ENCODE results near the gene ARHGAP15.
"Not testable (repeated sequence)": the region's sequence is repeated elsewhere in the genome, so short reads cannot be mapped to it uniquely, and the experiment has no call there.

Gene ARHGAP15

DNA sequence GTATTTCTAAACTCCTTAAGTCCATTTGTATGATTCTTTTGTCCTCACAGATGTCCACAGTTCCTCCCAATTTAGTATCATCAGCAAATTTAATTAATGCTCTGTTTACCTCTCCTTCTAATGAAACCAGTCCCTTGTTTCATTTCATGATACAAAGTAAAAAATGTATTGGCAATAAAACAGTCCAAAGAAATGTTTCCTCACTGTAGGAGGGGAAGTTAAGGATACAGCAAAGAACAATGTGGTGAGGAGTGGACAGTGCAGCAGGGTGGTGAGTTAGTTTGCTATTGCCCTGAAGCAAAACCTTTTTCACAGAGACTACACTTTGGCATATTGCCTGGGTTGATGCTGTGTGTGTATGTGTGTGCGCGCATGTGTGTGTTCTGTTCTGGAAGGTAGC is 401.5 kb downstream of the ARHGAP15 start:
- DNase-seq (ENCODE audit: low spot score): no peak

DNA sequence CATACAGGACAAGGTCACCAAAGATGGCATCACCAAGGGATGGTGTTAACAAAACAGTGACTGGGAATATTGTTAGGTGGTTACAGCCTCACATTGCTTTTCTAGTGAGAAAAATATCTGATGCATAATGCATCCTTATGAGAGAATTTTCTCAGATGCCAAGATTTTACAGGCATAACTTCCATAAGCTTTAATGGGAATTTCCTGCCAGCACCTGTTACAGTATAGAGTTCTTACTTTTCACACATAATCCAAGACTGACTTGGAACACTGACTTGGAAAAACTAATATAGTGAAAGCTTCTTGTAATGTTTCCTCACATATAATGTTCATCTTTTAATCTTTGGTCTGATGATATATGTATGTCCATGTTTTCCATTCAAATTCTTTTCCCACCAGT is 402.8 kb downstream of the ARHGAP15 start:
- no peak for DNase-seq (ENCODE audit: low spot score)

DNA sequence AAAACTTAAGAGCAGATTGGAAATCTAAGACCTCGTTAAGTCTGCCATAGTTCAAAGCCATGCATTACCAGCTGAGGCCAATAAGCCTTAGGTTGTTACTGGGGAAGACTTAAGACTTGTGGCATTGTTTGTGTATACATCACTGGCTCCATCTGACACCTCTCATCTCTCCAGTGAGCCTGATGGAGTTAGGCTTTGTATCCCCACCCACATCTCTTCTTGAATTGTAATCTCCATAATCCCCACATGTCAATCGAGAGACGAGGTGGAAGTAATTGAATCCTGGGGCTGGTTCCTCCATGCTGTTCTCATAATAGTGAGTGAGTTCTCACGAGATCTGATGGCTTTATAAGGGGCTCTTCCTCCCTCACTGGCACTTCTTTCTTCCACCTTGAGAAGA is 404.6 kb downstream of the ARHGAP15 start:
- DNase-seq (ENCODE audit: low spot score): no peak

DNA sequence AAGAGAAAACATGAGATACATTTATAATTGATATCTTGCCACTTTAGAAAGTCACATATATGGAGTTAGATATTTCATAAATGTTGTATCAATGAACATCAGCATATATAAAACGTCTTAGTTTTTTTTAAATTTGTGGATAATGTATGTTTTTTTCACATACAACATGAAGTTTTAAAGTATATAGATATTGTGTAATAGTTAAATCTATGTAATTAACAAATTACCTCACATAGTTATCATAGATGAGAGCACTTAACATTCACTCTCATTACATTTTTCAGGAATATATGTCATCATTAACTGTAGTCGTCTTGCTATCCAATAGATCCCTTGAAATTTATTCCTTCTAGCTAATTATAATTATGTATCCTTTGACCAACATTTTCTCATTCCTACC is 406.6 kb downstream of the ARHGAP15 start:
- no peak for DNase-seq (ENCODE audit: low spot score)

DNA sequence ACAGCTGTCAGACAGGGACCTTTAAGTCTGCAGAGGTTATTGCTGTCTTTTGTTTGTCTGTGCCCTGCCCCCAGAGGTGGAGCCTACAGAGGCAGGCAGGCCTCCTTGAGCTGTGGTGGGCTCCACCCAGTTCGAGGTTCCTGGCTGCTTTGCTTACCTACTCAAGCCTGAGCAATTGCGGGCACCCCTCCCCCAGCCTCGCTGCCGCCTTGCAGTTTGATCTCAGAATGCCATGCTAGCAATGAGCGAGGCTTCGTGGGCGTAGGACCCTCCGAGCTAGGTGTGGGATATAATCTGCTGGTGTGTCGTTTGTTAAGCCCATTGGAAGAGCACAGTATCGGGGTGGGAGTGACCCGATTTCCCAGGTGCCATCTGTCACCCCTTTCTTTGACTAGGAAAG is 412.7 kb downstream of the ARHGAP15 start:
- DNase-seq (ENCODE audit: low spot score): not testable (repeated sequence)

DNA sequence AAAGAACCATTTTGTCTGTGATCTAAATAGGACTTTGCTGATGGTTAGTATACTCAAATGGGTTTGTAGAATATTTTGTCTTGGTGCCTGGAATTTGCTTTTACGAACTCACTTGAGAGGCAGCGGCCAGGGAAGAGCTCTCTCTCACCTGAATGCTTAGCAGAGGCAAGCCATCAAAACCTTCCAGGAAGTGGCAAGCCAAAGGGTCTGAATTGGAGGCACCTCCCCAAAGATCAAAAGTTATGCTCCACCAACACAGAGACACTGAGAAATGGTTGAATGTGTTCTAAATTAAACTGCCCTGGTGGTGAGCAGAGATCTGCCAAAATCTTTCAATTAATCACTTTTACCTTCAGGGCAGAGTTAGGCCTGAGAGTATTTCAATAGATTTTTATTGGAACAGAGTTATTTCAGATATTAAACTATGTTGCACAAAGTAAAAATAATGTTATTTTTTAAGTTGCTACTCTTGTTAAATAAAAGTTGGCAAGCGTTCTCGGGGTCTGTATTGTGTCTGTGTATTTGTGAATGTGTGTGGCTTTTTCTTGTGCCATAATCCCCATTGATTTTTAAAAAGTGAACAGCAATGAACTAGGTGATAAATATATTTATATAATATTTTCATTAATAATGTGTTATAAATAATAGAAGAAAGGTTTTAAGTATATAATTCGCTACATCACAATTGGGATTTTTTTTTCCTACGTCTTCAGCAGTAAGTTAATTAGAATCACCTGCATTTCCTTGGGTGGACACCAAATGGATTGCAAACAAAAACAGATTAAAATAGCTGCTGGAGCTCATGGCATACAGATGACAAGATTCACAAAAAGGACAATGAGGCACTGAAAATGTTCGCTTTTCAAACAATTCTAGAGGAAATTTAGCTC is 416.1 kb downstream of the ARHGAP15 start:
- DNase-seq (ENCODE audit: low spot score): no peak

DNA sequence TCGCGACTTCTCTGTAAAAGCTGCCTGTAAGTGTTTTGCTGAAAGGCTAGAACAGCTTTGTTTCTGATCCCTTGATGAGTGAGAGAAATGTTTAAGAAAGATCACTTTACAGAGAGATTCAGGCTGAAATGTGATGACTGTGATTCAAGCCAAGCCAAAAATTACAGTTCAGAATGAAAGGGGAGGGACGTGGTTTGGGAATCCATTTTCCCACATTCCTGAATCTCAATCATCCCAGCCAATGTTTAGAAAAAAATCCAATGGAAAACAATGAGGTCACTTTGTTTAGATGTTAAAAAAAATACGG is 416.7 kb downstream of the ARHGAP15 start:
- DNase-seq (ENCODE audit: low spot score): no peak

DNA sequence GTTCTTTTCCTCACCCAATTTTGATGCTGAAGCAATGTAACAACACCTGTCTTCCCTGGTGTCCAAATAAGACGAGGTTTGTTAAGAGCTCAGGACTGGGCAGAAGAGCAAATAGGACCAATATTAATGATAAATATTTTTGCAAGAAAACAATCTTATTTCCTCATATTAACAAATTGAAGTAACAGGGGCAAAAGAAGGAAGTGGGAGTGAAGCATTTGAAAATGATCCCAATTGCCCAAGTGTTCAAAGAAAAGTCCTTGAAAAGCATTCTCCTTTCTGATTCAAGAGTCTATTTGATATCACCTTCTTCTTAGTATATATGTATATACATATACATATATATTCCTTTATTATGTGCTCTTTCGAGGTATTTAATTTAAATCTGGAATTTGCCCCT is 418.8 kb downstream of the ARHGAP15 start:
- DNase-seq (ENCODE audit: low spot score): no peak

DNA sequence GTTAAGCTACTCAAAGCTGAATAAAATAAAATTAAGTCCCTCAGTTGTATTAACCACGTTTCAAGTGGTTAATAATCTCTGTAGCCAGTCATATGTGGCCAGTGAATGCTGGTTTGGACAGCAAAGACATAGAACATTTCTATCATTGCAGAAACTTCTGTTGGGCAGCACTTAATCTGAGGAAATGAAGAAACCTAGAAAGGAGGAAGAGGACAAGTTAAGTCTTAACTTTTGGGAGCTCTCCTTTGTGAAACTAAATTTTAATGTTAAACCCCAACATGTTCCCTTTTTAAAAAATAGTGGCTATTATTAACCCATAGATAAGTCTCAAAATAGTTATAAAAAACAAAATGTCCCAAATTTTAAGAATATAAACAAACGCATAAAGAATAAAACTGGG is 421.3 kb downstream of the ARHGAP15 start:
- DNase-seq (ENCODE audit: low spot score): no peak

DNA sequence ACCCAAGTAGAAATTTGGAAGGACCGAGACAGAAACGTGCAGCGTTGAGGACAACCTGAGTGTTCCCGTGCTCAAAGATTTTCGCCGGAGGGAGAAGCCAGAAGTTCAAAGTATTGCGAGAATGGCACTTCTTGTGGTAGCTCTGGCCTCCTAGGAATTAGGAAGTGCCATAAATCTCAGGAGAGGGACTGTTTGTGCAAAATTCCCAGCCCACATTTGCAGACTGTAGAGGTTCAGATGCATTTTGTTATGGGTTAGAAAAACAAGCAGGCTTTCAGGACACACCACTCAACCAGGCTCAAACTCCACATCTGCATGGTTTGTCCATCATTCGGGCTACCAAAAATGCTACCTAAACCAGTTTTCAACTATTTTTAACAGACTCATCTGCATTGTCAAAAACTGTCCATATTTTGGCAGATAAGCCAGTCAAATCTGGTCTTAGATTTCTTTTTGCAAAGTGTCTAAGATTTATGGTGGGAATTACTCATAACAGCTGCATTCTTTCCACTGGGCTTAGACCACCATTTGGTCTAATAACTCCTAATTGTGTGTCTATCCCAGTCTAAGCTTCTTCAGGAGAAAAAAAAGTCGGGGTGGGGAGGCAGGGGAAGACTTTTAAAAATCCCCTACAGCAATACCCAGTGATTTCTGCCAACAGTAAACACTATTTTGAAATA is 422.9 kb downstream of the ARHGAP15 start:
- DNase-seq (ENCODE audit: low spot score): no peak

DNA sequence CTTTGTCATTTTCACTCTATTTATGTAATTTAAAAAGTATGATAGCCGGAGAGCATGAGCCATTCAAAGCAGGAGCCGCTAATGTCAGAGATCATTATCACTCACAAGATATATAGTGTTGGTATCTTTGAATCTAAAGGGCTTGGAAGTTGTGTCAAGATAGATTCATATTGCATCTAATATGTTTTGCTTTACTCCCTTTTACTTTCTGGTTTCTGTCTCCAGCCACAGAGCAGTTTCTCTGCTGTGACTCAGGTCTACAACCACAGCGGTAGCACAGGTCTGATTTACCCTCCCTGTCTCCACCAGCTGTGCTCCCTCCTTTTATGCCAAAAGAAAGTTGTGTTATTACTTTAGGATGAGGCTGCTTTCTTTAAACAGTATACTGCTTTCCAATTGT is 424.0 kb downstream of the ARHGAP15 start:
- DNase-seq (ENCODE audit: low spot score): no peak

DNA sequence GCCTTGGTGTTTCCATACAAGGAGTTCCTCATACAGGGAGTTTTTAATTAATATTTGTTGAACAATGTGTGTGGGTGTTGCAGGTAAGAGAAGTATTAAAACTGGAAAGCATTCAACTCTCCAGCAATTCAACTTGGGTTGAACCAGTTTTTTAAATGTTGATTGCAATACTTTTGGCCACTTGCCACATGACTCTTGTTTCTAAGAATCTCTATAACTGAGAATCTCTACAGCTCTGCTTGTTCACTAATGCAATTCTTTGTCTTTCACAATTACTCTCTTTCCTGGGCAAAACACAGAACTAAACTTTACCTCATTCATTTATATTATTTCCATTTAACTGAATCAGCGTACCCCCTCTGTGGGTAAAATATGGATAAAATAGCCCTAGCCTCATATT is 429.4 kb downstream of the ARHGAP15 start:
- no peak for DNase-seq (ENCODE audit: low spot score)

DNA sequence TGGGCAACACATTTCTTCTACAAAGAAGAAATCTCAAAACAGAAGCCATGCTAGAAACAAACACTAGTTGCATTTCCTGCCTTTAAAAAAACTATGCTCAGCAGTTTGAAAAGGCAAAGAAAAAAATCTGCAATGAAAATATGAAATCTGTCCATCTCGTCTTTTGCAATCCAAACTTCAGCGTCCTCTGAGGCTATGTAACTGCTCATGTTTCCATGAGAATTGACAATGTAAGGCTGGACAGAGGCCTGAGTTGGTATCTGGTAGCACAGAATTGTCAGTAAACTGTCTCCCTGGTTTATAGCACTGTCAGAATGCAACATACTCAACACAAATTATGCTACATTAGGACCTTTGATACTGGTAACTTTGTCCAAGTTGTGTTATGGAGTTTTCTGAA is 429.9 kb downstream of the ARHGAP15 start:
- DNase-seq (ENCODE audit: low spot score): no peak

DNA sequence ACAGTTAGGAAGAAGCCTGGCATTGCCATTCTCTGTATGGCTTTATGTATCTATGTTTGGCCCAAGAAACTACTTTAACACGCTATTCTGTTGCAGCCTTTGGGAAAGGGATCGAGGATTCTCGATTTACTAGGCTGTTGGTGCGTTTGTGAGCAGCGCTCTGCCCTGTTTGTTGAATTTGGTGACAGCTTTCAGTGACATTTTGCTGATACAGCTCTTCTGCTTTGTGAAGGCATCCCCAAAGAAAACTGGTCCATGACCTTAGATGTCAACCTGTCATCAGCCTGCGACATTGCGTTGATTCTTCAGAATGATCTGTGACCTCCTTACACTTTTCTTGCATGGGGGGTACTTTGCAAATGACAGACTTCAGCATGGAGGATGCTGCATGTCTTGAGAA is 431.5 kb downstream of the ARHGAP15 start:
- no peak for DNase-seq (ENCODE audit: low spot score)

DNA sequence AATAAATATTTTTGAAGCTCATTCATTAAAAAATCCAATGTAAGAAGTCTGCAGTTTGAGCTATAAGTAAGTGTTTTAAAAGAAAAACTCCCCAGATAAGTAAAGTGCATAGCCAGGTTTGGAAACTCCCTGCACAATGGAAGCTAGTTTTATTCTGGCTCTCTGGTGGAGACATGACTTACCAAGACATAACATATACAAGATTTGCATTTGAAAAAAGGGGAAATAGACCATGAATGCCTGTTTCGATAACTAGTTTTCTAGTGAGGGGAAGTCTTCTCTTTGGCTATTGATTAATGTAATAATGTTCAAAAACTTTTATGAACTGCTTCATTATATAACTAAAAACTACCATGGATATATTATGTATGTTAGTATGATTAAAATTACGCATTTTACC is 435.2 kb downstream of the ARHGAP15 start:
- DNase-seq (ENCODE audit: low spot score): no peak

DNA sequence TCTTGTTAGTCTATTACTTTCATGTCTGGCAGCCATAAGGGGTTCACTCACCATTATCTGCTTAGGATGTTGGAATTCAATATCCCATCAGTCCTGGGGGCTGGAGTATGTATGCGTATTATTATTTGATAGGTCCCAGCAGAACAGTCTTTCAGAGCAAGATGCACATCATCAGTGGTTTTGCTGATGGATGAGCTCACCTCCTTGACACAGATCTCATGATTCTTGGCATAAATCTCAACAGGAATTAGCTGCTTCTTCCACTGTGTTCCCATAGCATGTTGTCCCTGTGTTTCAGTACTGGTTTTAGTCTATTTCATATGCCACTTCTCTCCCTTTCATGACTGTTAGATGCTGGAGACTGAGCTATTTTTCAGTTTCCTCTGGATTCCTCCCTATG is 442.5 kb downstream of the ARHGAP15 start:
- no peak for DNase-seq (ENCODE audit: low spot score)

DNA sequence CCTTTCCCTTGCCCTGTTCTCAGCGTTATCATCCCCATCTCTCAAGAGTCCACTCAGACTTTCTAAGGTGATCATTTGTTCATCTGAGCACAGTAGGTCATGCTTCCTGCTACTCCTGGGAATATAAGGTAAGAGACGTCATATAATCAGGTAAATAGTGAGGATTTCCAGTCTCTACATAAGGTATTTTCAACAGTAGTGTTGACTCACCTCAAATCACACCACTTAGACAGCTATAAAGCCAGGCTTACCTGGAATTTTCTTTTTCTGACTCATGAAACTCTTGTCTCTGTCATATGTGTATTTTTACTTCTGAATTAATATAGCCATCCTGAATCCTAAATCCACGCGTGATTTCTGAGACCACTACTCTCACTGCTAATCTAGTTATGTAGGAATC is 443.2 kb downstream of the ARHGAP15 start:
- DNase-seq (ENCODE audit: low spot score): no peak

DNA sequence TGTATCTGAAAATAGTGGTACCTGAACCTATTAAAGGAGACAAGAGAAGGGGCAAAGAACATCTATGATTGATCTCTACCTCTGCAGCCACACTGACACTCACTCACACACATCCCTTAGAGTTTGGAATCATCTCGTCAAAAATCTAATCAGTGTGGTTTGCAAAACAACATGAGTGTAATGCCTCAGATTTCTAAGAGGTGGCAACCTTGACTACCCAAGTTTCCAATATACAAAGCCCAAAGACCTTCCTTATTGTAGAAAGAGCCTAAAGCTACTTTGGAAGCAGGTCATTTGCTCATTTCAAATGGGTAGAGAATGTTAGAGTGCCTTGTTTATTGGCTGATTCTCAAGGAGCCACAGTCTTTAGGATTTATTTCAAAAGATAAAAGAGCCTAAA is 444.9 kb downstream of the ARHGAP15 start:
- DNase-seq (ENCODE audit: low spot score): no peak

DNA sequence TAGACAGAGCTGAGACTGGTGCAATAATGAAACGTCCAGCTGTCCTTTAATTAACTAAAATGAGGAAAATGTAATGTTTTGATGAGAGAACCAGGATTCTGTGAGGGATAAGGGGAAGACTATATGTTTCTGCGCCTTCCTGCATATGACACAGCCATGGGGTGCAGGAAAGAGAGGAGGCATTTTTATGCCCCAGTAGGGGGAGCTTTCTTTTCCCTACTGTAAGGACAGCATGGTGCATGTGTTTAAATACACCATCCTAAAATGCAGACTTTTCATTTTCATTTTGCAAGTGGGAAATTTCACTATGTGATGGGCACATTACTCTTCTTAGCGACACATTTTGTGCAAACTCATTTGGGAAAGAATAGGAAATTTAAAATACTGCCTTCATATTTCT is 446.1 kb downstream of the ARHGAP15 start:
- DNase-seq (ENCODE audit: low spot score): no peak

DNA sequence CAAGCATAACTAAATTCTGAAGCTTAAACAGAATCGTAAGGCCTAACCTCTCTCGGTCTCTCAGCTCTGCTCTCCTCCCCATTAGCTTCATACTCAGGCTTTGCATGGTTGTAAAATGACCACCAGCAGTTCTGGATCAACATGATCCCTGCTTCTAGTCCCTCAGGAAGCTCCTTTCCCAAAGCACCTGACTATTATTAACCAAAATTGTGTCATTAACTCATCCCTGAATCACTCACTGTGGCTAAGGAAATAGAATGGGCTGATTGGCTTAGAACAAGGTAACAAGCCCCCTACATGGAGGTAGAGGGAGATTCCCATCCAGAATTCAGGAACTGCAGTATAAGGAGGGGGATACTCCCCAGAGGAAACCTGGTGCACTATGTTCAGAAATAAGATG is 448.3 kb downstream of the ARHGAP15 start:
- DNase-seq (ENCODE audit: low spot score): no peak

DNA sequence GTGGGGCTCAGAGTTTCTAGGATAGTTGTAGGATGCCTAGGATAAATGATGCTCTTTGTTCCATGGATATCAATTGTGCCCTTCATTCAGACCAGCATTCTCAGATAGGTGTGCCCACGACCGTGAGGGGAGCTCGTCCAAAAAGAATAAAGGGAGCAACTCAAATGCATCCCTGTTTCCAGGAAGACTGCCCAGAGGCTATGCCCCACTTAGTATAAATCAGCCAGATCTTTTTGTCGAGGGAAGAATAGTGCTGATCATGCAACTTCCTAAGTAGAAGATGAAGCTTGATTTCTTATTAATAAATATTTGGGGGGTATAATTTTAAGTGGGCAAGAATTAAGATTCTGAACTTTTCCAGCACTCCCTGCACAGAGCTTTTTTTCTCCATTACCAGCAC is 450.2 kb downstream of the ARHGAP15 start:
- no peak for DNase-seq (ENCODE audit: low spot score)

DNA sequence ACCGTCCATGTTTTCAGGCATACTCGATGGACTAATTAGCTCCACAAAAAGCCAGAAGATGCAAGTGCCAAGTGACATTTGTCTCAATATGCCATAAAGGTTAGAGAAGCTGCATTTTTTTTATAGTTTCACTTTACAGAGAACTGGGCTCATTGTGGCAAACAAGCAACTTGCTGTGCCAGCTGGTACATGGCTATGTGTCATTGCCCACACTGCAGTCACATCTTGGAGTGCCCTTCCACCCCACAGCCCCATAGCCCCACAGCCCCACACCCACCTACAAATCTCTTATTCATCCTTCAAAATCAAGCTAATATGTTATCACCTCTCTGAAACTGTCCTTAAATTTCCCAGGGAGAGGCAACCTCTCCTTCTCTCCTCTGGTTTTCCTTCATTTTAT is 451.9 kb downstream of the ARHGAP15 start:
- no peak for DNase-seq (ENCODE audit: low spot score)

DNA sequence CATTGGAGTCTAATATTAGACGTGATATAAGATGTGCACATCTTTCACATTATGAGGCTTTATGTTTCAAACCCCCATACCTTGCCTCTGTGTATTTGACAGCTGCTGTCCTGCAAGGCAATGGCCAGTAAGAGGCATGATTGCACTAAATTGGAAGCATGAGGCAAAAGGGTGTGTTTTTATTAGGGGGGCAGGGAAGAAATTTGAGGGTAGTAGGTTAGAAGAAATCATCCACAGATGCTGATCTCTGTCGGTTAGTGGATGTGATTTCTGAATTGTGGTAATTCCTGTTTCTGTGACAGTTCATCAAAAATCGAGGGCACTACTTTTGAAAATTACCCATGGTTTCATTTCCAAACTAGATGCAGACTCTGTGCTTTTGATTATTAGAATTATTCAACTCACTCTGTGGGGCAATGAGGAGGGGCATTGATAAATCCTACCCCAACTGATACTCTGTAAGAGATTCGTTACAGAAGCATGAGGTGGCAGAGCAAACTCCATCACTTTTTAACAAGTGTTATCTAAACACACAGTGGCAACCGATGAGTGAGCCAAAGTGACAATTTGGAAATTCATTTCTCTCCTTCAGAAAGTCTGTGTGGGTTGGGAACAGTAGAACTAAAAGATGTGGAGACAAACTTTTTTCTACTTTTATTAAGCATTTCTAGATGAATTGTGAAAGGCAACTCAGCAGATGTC is 453.0 kb downstream of the ARHGAP15 start:
- no peak for DNase-seq (ENCODE audit: low spot score)
